Smooth muscle cell (in vitro differentiated cells): ENCODE results near the gene COL18A1. TPM values are rescaled to one million over a fixed set of nuclear protein-coding genes. Genes with fewer than 3 reads are reported as not detected.

ENCODE experiments used
- DNase-seq: peaks from one replicate; lab custom pipeline; 2025; ENCODE audit not compliant: unreplicated experiment; lab: John Stamatoyannopoulos, UW
- H2AFZ ChIP-seq: fragments of 200-600 bp; sonication (generic); 2 replicates; pipeline ENCODE4 v1.6.0; 2016; ENCODE audit warnings: antibody characterized with exemption, low read depth, mild to moderate bottlenecking
- H3F3A ChIP-seq: fragments of 200-600 bp; sonication (generic); 2 replicates; pipeline ENCODE4 v1.6.0; 2017; ENCODE audit warnings: antibody characterized with exemption, low read depth
- H3K27ac ChIP-seq: fragments of 200-600 bp; sonication (generic); 2 replicates; pipeline ENCODE4 v1.5.1; 2016; ENCODE audit warnings: low read depth, mild to moderate bottlenecking
- H3K27me3 ChIP-seq: fragments of 200-600 bp; sonication (generic); 2 replicates; pipeline ENCODE4 v1.6.1; 2016; ENCODE audit warnings: low read depth, mild to moderate bottlenecking
- H3K36me3 ChIP-seq: fragments of 200-600 bp; sonication (generic); 2 replicates; pipeline ENCODE4 v1.5.1; 2016; ENCODE audit warnings: low read depth
- H3K4me1 ChIP-seq: fragments of 200-600 bp; sonication (generic); 2 replicates; pipeline ENCODE4 v1.5.1; 2016; ENCODE audit warnings: low read depth
- H3K4me2 ChIP-seq: fragments of 200-600 bp; sonication (generic); 2 replicates; pipeline ENCODE4 v1.6.0; 2016; ENCODE audit warnings: mild to moderate bottlenecking
- H3K4me3 ChIP-seq: fragments of 200-600 bp; sonication (generic); 2 replicates; pipeline ENCODE4 v1.5.1; 2016; ENCODE audit warnings: mild to moderate bottlenecking
- H3K79me2 ChIP-seq: fragments of 200-600 bp; sonication (generic); 2 replicates; pipeline ENCODE4 v1.6.0; 2016; ENCODE audit warnings: low read depth, mild to moderate bottlenecking
- H3K9ac ChIP-seq: fragments of 200-600 bp; sonication (generic); 2 replicates; pipeline ENCODE4 v1.6.0; 2016; ENCODE audit warnings: low read depth
- H3K9me3 ChIP-seq: fragments of 200-600 bp; sonication (generic); replicated peaks from 2 replicates; pipeline ENCODE4 v1.5.1; 2016; ENCODE audit warnings: low read depth
- H4K20me1 ChIP-seq: fragments of 200-600 bp; sonication (generic); 2 replicates; pipeline ENCODE4 v1.6.0; 2016; ENCODE audit warnings: low read depth
- CTCF ChIP-seq: fragments of 200-600 bp; sonication (generic); IDR thresholded peaks from 2 replicates; pipeline ENCODE4 v1.5.1; 2017; ENCODE audit warnings: borderline replicate concordance, mild to moderate bottlenecking, antibody characterized with exemption; ENCODE audit not compliant: insufficient read depth, poor library complexity, severe bottlenecking
- WGBS: methylation state at CpG from one replicate; pipeline ENCODE4 v1.1.7; 2016; ENCODE audit warnings: low lambda C conversion rate; 5-methylcytosine and 5-hydroxymethylcytosine counted together
- polyA plus RNA-seq: library from polyadenylated mRNA; unstranded; fragments of >200 nt; fragmentation: Nextera tagmentation; extraction: Ambion mirVana; gene quantifications from 2 replicates; pipeline ENCODE4 v1.2.1, GENCODE V29; 2016
- total RNA-seq: library from RNA; depleted of rRNA; stranded (reverse); fragments of >200 nt; gene quantifications from 2 replicates; pipeline ENCODE4 v1.2.3, GENCODE V29; 2014

The COL18A1 gene
- total and polyA plus RNA-seq, 2 experiments from 2014 or later = 192 to 485 TPM

- Histone ChIP-seq H3K36me3 (no peaks in the 10 kb centered on the region), H2AFZ (no peak overlapping the region), H3F3A (no peaks in the 10 kb centered on the region), H3K4me2 (no peak overlapping the region), H3K27me3 (no peaks in the 10 kb centered on the region), H3K27ac (no peak overlapping the region), H3K79me2 (no peaks in the 10 kb centered on the region), H4K20me1 (peaks cover 13% of the 10 kb centered on the region), H3K9me3 (no peaks in the 10 kb centered on the region), H3K4me3 (no peak overlapping the region), H3K4me1 (peaks cover 11% of the 10 kb centered on the region), H3K9ac (no peak overlapping the region)
- no peak for TF ChIP-seq CTCF
- DNase-seq = no peak
- WGBS = 98% methylated on average over 6 of the region's 6 CpGs
These were observed 79.4 kb downstream of the COL18A1 start for GRCh38 chr21:45484318-45484717.

GRCh38 chr21:45485686-45486442 is 80.9 kb downstream of the COL18A1 start:
- Histone ChIP-seq H3K27me3 (no peaks in the 10 kb centered on the region), H3K9ac (no peak overlapping the region), H3K4me3 (no peak overlapping the region), H3K36me3 (no peaks in the 10 kb centered on the region), H3K79me2 (no peaks in the 10 kb centered on the region), H2AFZ (no peak overlapping the region), H4K20me1 (peaks cover 4% of the 10 kb centered on the region), H3F3A (no peaks in the 10 kb centered on the region), H3K4me2 (no peak overlapping the region), H3K9me3 (no peaks in the 10 kb centered on the region), H3K27ac (no peak overlapping the region), H3K4me1 (peaks cover 14% of the 10 kb centered on the region)
- TF ChIP-seq CTCF = no peak
- WGBS = 97% methylated on average over 25 of the region's 25 CpGs
- DNase-seq = no peak

GRCh38 chr21:45486443-45487160 is 81.6 kb downstream of the COL18A1 start:
- WGBS = 95% methylated on average over 25 of the region's 29 CpGs
- no peak for TF ChIP-seq CTCF

More at GRCh38 chr21:45486443-45487160, 81.6 kb downstream of the COL18A1 start:
- H3K9ac ChIP-seq = no peak overlapping the region
- no peaks in the 10 kb centered on the region for H3K27me3 ChIP-seq
- H3K4me1 ChIP-seq = peaks cover 14% of the 10 kb centered on the region
- DNase-seq = no peak
- H3K4me3 ChIP-seq = no peak overlapping the region
- H3K79me2 ChIP-seq = no peaks in the 10 kb centered on the region
- H3K27ac ChIP-seq = no peak overlapping the region
- no peaks in the 10 kb centered on the region for H3K36me3 ChIP-seq
- H3K9me3 ChIP-seq = no peaks in the 10 kb centered on the region
- peaks cover 5% of the 10 kb centered on the region for H4K20me1 ChIP-seq
- no peaks in the 10 kb centered on the region for H3F3A ChIP-seq
- H3K4me2 ChIP-seq = no peak overlapping the region
- H2AFZ ChIP-seq = no peak overlapping the region
